GM12891 (cell line): ENCODE results near the gene CCDC121.

Source experiments
- PAX5 ChIP-seq: IDR thresholded peaks from 2 replicates; pipeline ENCODE4 v1.6.1; 2011; ENCODE audit warnings: low read length, moderate library complexity, mild to moderate bottlenecking; ENCODE audit not compliant: insufficient read depth, severe bottlenecking
- POLR2A ChIP-seq: IDR thresholded peaks from 2 replicates; pipeline ENCODE4 v1.6.1; 2011; ENCODE audit warnings: low read depth, low read length, control low read depth
- POLR2AphosphoS5 ChIP-seq: IDR thresholded peaks from 2 replicates; pipeline ENCODE4 v1.6.1; 2011; ENCODE audit warnings: low read depth, low read length, control low read depth
- SPI1 ChIP-seq: IDR thresholded peaks from 2 replicates; pipeline ENCODE4 v1.6.1; 2011; ENCODE audit warnings: low read depth, low read length, control low read depth

DNA sequence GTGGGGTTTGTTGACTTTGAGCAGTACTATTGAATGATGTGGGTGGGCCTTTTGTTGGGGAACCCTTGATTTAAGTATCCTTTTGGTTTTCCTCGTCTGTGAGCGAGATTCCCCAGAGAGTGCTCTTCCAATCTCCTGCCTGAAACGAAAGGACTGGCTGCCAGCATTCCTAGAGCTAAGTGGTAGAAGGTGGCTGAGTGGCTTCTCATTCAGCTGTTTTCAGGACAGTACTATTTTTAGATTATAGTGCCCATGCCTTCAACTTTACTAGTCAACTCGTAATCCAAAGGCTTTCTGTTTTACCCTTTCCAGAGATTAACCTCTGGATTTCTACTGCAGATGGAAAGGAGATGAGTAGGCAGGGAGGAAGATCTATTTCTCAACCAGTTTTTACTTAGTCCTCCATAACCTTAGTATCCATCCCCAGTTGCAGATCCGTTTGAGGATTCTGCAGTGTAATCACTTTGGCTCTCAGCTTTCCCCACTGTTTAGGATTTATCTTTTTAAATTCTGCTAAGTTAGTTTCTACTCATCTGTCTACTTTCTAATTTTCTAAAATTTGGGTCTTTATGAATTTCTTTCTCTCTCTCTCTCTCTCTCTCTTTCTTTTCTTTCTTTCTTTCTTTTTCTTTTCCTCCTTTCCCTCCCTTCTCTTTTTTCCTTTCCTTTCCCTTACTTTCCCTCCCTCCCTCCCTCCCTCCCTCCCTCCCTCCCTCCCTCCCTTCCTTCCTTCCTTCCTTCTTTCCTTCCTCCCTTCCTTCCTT lies 44.1 kb upstream of the CCDC121 start:
- TF ChIP-seq POLR2AphosphoS5 (no peak), POLR2A (no peak), SPI1 (no peak), PAX5 (no peak)
